Measurements from ENCODE around the gene PSME3.

Gene PSME3, protein sequence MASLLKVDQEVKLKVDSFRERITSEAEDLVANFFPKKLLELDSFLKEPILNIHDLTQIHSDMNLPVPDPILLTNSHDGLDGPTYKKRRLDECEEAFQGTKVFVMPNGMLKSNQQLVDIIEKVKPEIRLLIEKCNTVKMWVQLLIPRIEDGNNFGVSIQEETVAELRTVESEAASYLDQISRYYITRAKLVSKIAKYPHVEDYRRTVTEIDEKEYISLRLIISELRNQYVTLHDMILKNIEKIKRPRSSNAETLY

DNA sequence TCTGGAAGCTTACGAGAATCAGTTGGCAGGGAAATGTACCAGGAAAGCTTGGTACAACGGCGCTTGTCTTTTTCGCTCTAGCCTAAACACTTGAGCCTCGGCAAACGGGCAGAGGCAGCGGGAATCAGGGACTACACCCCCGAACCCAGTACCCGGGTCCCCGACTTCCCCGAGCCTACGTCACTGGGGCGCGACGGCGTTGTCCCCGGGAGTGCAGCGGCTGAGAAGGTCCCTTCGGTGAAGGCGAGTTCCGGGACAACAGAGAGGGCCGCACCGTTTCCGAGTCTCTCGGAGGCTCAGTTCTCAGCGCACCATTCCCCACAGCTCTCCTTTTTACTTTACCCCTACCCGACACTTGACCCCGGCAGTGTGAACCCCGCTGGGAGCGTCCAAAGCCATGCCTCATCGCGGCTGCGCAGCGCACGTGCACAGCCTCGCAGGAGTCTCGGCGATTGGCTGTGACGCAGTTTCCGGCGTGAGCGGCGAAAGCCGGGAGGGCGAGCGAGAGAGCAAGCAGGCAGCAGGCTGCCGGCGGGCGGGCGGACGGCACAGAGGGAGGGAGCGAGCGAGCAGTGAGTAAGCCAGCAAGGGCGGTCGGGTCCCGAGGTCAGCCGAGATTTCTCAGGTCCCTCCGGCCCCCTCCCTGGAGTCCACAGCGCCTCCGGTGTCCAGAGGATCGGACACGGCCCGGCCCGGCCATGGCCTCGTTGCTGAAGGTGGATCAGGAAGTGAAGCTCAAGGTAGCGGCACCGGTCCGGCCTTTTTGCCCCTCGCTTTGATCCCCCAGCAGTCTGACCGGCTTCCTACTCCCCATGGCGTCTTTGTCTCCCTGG is at the start of gene PSME3:
Gene PSME3, plus strand, starts transcription at position 464 of the 833 bp plus-strand sequence. Its CDS starts 235 bp downstream, at position 699.
- peak; percentile 89 for DNase-seq (ENCODE audit: low spot score)

DNA sequence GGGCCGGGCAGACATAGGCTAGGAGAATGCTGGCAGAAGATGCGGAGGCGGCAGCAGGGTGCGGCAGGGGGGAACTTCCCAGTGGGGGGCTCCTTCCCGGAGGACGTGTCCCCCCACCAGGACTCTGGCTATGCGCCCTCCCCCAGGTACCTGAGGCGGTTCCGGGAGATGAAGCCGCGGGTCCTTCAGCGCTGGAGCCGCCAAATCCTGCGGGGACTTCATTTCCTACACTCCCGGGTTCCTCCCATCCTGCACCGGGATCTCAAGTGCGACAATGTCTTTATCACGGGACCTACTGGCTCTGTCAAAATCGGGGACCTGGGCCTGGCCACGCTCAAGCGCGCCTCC is 49.4 kb upstream of the PSME3 start:
- no peak for DNase-seq (ENCODE audit: low spot score)

DNA sequence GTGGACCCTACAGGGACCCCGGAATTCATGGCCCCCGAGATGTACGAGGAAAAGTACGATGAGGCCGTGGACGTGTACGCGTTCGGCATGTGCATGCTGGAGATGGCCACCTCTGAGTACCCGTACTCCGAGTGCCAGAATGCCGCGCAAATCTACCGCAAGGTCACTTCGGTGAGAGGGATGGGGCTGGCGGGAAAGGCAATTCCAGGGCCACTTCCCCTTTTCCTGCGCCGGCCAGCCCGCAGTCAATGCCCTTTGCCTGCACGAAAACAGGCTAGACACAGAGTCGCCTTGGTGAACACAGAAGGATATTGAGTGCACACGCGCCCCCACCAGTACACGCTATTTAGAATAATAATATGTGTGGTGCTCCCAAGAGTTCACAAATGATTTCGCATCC is 48.8 kb upstream of the PSME3 start:
- DNase-seq (ENCODE audit: low spot score): no peak

DNA sequence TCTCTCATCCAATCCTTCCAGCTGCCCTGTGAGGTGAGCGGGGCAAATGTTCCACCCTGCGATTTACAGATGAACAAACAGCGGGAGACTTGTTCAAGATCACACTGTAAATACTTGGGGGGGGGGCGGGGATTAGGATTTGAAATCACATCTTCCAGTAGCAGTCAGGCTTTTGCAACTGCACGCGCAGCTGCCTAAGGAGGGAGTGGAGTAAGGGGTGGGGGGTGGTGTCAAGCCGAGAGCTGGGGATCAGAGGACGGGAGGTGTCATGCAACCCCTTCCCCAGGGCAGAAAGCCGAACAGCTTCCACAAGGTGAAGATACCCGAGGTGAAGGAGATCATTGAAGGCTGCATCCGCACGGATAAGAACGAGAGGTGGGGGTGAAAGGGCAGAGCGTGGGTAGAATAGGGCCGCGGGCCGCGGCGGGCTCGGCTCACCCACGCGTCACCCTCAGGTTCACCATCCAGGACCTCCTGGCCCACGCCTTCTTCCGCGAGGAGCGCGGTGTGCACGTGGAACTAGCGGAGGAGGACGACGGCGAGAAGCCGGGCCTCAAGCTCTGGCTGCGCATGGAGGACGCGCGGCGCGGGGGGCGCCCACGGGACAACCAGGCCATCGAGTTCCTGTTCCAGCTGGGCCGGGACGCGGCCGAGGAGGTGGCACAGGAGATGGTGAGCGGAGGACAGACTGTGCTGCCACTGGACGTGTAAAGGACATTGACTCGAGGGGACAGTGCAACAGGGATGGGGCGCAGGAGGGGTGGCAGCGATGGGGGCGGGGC is 48.2 kb upstream of the PSME3 start:
- DNase-seq (ENCODE audit: low spot score): no peak

DNA sequence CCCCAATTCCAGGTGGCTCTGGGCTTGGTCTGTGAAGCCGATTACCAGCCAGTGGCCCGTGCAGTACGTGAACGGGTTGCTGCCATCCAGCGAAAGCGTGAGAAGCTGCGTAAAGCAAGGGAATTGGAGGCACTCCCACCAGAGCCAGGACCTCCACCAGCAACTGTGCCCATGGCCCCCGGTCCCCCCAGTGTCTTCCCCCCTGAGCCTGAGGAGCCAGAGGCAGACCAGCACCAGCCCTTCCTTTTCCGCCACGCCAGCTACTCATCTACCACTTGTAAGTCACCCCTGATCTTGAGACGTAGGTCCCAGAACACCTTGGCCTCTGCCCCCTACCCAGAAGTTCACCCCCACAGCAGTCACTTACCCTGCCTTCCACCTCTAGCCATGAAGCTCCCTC is 45.9 kb upstream of the PSME3 start:
- DNase-seq (ENCODE audit: low spot score): no peak

DNA sequence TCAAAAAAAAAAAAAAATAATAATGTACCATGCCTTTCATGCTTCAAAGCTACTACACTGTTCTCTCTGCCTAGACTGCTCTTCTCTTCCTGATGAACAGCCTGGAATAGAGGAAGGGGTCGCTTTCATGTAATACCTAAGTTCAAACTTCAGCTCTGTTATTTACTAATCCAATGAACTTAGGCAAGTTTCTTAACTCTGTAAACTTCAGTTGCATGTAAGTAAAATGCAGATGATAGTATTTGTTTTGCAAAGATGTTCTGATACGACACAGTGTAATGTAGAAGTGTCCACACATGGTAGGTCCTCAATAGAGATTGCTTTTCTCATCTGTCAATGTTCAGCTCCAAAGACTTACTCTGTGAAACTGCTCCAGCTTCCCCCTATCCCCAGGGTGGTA is 41.2 kb upstream of the PSME3 start:
- DNase-seq (ENCODE audit: low spot score): no peak

DNA sequence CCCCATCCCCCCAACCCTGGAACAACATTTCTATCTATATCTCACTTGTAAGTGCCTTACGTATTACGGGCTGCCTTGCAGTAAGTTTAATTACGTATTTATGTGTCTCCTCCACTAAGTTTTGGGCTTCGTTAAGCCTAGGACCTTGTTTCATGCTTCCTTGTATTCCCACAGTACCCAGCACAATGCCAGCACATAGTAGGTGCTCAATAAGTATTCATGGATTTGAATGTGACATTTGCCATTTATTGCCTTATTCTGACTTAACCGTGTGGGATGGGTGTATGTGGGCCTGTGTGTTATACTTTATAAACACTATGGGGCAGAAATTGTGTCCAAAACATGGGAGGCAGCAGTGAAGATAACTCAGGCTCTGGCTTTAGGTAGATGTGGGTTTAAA is 40.7 kb upstream of the PSME3 start:
- no peak for DNase-seq (ENCODE audit: low spot score)

DNA sequence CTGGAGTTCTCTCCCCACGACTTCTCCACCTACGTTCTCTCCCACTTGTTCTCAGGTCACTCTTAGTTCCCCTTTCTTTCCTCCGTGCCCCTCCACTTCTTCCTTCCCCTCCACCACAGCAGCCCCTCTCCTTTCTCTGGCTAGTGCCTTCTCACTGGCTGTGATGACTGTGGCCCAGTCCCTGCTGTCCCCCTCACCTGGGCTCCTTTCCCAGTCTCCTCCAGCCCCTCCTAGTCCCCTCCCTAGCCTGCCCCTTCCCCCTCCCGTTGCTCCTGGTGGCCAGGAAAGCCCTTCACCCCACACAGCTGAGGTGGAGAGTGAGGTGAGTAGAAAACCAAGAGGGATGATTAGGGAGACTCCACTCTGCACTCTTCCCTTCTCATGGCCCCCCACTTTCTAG is 38.1 kb upstream of the PSME3 start:
- DNase-seq (ENCODE audit: low spot score): no peak

DNA sequence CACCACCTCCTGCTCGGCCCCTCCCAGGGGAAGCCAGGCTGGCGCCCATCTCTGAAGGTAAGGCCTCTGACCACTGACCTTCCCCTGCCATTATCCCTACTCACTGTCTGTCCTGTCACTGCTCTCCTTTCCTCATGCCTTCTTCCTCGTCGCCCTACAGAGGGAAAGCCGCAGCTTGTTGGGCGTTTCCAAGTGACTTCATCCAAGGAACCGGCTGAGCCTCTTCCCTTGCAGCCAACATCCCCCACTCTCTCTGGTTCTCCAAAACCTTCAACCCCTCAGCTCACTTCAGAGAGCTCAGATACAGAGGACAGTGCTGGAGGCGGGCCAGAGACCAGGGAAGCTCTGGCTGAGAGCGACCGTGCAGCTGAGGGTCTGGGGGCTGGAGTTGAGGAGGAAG is 37.7 kb upstream of the PSME3 start:
- no peak for DNase-seq (ENCODE audit: low spot score)

DNA sequence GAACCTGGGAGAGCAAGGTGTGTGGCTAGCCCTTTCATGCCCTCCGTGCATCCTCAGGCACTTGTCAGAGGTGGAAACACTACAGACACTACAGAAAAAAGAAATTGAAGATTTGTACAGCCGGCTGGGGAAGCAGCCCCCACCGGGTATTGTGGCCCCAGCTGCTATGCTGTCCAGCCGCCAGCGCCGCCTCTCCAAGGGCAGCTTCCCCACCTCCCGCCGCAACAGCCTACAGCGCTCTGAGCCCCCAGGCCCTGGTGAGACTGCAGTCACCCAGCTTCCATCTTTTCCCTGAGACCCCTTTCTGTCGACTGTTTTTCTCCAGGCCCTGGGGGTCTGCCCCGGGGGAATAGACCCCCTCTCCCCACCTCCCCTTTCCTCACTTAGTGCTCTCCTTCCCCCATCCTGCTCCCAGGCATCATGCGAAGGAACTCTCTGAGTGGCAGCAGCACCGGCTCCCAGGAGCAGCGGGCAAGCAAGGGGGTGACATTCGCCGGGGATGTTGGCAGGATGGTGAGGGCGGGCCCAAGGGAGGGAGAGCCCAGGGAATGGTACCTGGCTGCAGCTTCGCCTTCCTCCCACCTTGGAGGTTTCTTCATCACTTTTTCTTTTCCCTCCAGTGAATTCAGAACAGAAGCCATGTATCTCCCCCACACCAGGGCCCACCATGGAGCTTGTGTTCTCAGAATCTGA is 37.0 kb upstream of the PSME3 start:
- DNase-seq (ENCODE audit: low spot score): no peak

DNA sequence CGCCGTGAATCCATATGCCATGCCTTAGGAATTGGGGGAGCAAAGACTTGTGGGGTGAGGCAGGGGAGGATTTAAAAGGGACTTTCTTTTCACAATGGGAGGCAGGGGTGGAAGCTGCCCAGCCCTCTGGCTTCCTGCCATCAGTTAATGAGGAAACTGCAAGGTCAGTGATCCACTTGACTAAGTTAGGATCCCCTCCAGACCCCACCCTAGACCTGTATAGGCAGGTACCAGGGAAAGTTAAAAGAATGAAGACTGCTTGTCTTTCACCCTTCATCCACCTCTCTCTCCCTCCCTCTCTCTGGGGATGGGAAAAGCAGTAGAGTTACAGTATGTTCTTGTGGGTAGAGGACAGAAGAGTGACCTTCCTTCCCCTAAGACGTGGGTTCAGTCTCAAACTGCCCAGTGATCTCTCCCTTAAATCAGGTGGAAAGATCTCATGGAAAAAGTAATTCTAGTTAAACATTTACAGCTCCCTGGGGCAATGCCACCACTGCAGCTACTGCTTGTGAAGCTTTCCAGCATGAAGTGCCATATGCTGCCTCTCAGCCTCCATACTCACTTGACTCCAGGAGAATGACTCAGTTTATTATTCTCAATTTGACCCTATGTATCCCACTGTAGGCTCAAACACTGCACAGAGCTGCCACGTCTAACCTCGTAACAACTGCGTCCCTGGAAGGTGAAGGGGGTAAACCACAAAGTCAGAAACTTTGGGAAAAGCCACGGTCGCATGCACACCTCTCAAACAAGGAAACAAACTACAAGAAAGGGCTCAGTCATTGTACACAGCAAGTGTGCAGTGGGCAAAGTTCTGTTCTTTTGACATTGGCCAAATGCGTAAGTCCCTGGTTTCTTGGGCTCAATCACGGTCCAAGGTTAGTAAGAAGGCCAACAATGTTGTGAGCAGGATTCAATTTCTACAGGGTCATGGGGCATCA is 35.9 kb upstream of the PSME3 start:
- DNase-seq (ENCODE audit: low spot score): no peak

DNA sequence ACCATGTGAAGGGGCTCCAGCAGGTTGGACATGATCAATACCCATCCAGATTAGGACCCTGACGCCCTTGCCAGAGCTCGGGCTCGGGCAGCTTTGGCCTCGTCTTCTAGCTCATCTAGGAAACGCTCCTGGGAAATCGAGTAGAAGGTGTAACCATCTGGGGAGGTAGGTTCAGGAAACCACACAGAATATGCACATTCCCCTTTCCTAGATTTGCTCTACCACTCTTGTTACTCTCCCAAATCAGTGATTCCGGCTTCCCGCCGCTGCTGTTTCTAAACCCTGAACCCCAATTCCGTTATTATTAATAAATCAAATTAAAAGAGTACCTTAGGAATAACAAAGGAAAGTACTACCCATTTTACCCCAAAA is 35.2 kb upstream of the PSME3 start:
- DNase-seq (ENCODE audit: low spot score): no peak

DNA sequence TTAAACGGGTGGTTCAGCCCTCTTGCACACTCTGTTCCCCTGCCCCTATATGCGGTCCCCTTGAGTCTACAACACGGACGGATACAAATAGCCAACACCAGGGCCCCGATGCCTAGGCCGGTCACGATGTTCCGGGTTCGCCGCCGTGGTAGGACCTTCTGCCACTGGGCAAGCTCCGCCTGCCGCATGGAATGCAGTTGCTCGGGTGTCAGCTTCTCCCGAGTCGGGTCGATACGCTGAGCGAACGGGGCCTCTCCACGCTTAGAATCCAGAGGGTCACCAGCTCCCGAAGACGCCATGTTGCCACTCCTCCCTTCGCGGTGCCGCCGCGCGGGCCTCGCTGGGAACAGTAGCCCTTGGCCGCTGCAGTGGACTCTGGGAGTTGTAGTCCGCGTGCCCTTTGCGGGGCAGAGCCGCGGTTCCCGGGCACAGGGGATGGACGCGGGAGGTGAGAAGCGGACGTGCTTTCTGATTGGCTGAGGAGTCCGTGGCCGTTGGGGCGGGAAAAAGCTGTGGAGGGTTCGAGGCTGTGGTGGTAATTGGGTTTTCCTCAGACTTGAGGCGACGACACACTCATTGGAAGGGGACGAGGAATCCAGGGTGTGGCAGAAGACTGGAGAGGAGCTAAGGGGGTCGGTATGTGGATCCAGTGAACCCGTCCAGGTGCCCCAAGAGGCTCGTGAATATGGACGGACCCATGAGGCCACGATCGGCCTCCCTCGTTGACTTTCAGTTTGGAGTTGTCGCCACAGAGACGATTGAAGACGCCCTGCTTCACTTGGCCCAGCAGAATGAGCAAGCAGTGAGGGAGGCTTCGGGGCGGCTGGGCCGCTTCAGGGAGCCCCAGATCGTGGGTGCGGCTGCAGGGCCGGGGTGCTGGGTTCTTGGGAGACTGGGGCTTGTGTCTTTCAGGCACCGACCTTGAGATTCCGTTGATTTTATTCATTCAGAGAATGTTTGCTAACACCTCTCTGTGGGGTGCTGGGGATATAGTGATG is 34.5 kb upstream of the PSME3 start, which contains the start of the genes CNTD1 and COA3:
Gene CNTD1, plus strand, starts transcription at position 479 of the 998 bp plus-strand sequence. Its CDS starts 207 bp downstream, at position 686.
Gene COA3, minus strand, starts transcription at position 322 of the 998 bp plus-strand sequence. Its CDS starts 23 bp downstream, at position 299.
- peak; percentile 75 for DNase-seq (ENCODE audit: low spot score)

DNA sequence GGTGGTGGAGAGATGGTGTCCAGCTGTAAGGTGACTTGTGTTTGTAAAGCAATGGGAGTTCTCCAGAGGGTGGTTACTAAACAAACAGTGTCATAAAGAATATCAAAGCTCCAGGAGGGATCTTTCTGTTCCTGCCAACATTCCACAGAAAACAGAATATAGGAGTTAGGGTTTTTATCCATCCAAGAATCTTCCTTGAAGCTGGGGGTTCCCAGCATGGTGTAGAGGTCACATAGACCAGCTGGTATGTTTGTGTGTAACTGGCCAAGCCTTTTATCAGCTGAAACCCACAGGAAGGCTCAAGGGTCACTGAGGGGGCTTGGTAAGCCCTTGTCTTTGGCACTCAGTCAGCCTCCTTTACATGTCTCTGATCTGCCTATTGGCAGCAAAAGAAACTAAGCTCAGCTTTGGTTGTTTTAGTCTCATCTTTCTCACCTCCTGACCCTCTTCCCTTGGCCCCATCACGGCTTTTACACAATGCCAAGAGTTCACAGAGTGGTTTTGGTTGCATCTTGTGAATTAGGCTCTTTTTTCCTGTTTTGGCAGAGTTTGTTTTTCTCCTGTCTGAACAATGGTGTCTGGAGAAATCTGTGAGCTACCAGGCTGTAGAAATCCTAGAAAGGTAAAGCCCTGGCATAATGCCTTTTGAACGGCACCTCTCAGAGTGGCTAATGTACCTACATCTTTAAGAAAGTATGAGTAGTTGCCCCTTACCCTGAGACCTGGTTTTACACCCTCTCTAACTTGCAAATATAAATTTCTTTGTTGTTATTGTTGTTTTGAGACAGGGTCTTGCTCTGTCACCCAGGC is 29.9 kb upstream of the PSME3 start:
- DNase-seq (ENCODE audit: low spot score): no peak

DNA sequence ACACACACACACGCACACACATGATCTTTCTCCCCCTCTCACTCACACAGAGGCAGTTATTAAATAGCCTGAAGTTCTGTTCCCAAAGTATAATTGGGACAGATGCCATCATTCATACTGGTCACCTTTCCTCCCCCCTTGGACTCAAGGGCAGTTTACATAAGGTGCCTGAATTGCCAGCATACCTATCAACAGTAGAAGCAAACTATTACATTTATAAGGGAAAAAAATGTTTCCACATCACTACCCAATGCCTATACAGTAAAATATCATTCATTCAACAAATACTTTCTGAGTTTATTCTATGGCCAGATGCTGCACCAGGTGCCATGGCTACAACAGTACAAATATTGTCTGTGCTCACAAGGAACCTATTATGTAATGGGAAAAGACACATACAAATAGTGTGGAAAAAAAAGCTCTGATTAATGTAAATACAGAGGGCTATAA is 28.3 kb upstream of the PSME3 start:
- no peak for DNase-seq (ENCODE audit: low spot score)

DNA sequence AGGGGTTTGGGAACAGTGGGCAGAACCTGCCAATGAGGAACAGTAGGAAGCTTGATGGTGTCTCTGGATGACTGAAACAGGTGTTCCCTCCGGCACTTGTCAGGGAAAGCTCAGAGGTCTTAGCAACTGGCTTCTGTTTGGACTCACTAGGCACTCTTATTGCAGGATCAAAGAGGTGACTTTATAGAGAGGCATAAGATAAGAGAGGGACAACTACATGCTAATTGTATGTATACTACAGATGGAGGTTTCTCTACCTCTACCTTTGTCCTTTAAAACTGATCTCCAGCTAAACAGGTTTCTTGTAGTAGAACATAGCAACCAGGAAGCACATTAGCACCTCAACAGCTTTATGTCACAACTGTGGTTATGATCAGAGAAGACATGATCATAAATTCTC is 26.9 kb upstream of the PSME3 start:
- DNase-seq (ENCODE audit: low spot score): no peak

DNA sequence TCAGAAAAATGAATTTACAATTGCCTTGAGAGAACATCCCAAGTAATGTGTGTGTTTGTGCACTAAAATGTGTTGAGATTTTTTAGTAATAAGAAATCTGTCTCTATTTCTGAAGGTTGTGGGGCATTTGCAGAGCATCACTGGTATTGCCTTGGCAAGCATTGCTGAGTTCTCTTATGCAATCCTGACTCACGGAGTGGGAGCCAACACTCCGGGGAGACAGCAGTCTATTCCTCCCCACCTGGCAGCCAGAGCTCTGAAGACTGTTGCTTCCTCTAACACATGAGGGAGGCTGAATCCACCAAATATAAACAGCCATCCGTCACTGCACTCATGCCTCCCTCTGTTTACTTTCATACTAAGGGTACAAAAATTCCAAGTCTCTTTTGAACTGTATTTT is 23.9 kb upstream of the PSME3 start:
- DNase-seq (ENCODE audit: low spot score): no peak

DNA sequence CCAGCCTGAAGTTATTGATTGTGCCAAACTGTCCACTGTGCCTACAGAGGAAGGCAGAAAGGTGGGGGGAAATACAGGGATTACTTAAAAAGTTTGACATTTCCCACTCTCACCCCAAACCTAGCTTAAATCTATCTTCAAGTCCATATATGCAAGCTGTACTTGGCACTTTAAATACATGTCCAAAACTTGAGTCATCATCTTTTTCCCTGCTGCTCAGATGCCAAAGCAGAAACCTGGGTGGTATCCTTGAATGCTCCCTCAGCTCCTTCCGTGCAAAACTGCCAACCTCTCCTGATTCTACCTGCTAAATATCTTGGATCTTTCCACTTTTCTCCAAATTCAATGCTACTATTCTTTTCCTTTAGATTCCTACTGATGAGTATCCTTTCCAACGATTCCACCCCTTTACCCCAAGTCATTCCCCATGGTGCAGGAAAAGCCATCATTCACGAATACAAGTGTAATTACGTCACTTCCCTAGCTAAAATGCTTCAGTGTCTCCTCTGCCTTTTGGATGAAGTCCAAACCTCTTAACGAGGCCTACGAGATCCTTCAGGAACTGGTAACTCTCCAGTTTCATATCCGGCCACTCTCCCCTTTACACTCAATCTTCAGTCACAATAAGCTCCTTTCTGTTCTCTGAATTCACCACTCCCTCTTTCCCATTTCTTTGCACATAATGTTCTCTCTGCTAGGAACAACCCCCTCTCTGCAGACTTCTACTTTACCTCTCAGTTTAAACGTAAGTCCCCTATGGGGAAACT is 18.4 kb upstream of the PSME3 start:
- DNase-seq (ENCODE audit: low spot score): no peak

Data from CD4-positive, alpha-beta T cell treated with Interleukin-2 at 100 ng/mL for 4 hours (primary cell).